HUDEP-2 (cell line): ENCODE measurements around the gene COL6A3.

ENCODE experiments used
- DNase-seq, 76 experiments: peaks; one replicate each; lab custom pipeline; 2025; ENCODE audit not compliant: unreplicated experiment in 76 of 76; lab: John Stamatoyannopoulos, UW

COL6A3 gene

GRCh38 chr2:237445611-237446337 lies 31.8 kb upstream of the COL6A3 start:
- DNase-seq, result no peak

GRCh38 chr2:237444071-237444470 lies 30.1 kb upstream of the COL6A3 start:
- no peak for DNase-seq

- no peak for DNase-seq
These were observed 27.8 kb upstream of the COL6A3 start for GRCh38 chr2:237441605-237442274.

GRCh38 chr2:237440819-237441281 lies 26.9 kb upstream of the COL6A3 start:
- DNase-seq, result no peak

- no peak for DNase-seq
These were observed 24.3 kb upstream of the COL6A3 start for GRCh38 chr2:237438080-237438940.

- DNase-seq, result no peak
These were observed 23.6 kb upstream of the COL6A3 start for GRCh38 chr2:237437566-237437965.

- peak in 9 of 76 experiments; percentile 0 to 22 (median 3) for DNase-seq
These were observed 22.1 kb upstream of the COL6A3 start for GRCh38 chr2:237435844-237436587.

GRCh38 chr2:237434866-237435311 lies 20.9 kb upstream of the COL6A3 start:
- DNase-seq, result peak in 1 of 76 experiments; percentile 10

GRCh38 chr2:237433920-237434676 lies 20.1 kb upstream of the COL6A3 start:
- no peak for DNase-seq

- DNase-seq, result no peak
These were observed 18.6 kb upstream of the COL6A3 start for GRCh38 chr2:237432484-237433092.

- no peak for DNase-seq
These were observed 17.9 kb upstream of the COL6A3 start for GRCh38 chr2:237431837-237432236.

- no peak for DNase-seq
These were observed 17.4 kb upstream of the COL6A3 start for GRCh38 chr2:237431372-237431771.

- DNase-seq, result no peak
These were observed 16.9 kb upstream of the COL6A3 start for GRCh38 chr2:237430861-237431260.

- no peak for DNase-seq
These were observed 15.8 kb upstream of the COL6A3 start for GRCh38 chr2:237429753-237430152.

GRCh38 chr2:237427769-237428506 lies 14.0 kb upstream of the COL6A3 start:
- no peak for DNase-seq

GRCh38 chr2:237426517-237426916 lies 12.6 kb upstream of the COL6A3 start:
- DNase-seq, result no peak

GRCh38 chr2:237425320-237425719 lies 11.4 kb upstream of the COL6A3 start:
- DNase-seq, result no peak

- no peak for DNase-seq
These were observed 10.6 kb upstream of the COL6A3 start for GRCh38 chr2:237424544-237424943.

GRCh38 chr2:237423891-237424290 lies 9.9 kb upstream of the COL6A3 start:
- no peak for DNase-seq
